Prostate gland (tissue), 2 donors: ENCODE data around the gene SHC3.

Source experiments
- POLR2A ChIP-seq: fragments of 450-650 bp; IDR thresholded peaks from one replicate; pipeline ENCODE4 v1.6.1; 2016; ENCODE audit warnings: antibody characterized with exemption, mild to moderate bottlenecking
- POLR2AphosphoS5 ChIP-seq: sonication (generic); formaldehyde crosslinking; IDR thresholded peaks from one replicate; pipeline ENCODE4 v1.6.1; 2017; ENCODE audit warnings: antibody characterized with exemption
- TF ChIP-seq, protein P1 (sequence below), 4 experiments: fragments of 200-600 bp in 2 of 4; fragments of 450-650 bp in 2 of 4; sonication (generic) in 2 of 4; IDR thresholded peaks; 1 replicate in 3 of 4; 2 replicates in 1 of 4; pipeline ENCODE4 v1.5.1; 2016 to 2019; ENCODE audit warnings: antibody characterized with exemption in 4 of 4, mild to moderate bottlenecking in 2 of 4, moderate library complexity in 2 of 4

DNA sequence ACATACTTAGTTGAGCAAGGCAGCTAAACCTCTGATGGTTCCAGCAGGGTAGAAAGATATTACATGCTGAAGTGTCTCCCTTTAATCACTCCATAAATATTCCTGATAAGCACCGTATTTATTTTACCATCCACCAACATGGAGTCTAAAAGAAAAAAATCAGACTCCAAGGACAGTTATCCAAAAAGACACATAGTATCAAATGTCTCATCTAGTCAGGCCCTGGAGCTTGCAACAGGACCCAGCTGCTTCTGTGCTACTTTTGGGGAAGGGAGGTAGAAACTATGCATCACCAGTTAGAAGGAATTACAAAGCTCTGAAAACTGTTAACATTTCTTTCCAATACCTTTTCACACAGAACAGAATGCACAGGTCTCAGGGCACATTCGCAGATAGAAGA, 99.2 kb downstream of the SHC3 start:
- TF ChIP-seq, protein P1, sequence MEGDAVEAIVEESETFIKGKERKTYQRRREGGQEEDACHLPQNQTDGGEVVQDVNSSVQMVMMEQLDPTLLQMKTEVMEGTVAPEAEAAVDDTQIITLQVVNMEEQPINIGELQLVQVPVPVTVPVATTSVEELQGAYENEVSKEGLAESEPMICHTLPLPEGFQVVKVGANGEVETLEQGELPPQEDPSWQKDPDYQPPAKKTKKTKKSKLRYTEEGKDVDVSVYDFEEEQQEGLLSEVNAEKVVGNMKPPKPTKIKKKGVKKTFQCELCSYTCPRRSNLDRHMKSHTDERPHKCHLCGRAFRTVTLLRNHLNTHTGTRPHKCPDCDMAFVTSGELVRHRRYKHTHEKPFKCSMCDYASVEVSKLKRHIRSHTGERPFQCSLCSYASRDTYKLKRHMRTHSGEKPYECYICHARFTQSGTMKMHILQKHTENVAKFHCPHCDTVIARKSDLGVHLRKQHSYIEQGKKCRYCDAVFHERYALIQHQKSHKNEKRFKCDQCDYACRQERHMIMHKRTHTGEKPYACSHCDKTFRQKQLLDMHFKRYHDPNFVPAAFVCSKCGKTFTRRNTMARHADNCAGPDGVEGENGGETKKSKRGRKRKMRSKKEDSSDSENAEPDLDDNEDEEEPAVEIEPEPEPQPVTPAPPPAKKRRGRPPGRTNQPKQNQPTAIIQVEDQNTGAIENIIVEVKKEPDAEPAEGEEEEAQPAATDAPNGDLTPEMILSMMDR (IDR thresholded peaks at IDR 0.05): no peak
- no peak for TF ChIP-seq POLR2A
- TF ChIP-seq POLR2AphosphoS5: no peak
